GM12878 (cell line): ENCODE data around the gene NT5M. TPM values are rescaled to one million over a fixed set of nuclear protein-coding genes. Genes with fewer than 3 reads are reported as not detected.

Source experiments
- ATAC-seq: fragments of 200-7000 bp; cut with Tn5 transposase; 3 replicates; pipeline ENCODE4 v1.9.1; 2020; ENCODE audit warnings: mild to moderate bottlenecking, moderate library complexity
- BruUV-seq: library from RNA; stranded (reverse); fragments of 400-500 nt; replicated peaks from 2 replicates; lab custom pipeline; 2021; lab: Mats Ljungman, UMichigan
- CTCF ChIA-PET: fragments of 300-600 bp; sonication (Branson Sonifier 250); formaldehyde crosslinking; extraction: SDS; loops from one replicate; lab custom pipeline; 2021; ENCODE audit warnings: inconsistent platforms; lab: Yijun Ruan, JAX
- POLR2A ChIA-PET: fragments of 350-600 bp; formaldehyde crosslinking; extraction: SDS; loops from one replicate; lab custom pipeline; 2021; ENCODE audit warnings: inconsistent platforms; lab: Charles Lee
- RAD21 ChIA-PET: fragments of 300-600 bp; sonication (Branson Sonifier 250); formaldehyde crosslinking; loops from one replicate; lab custom pipeline; 2023; ENCODE audit warnings: antibody characterized with exemption; ENCODE audit not compliant: unreplicated experiment; lab: Charles Lee
- SMC1A ChIA-PET: fragments of 300-600 bp; sonication (Branson Sonifier 250); formaldehyde crosslinking; loops from one replicate; lab custom pipeline; 2023; ENCODE audit not compliant: unreplicated experiment, uncharacterized antibody; lab: Charles Lee
- DNase-seq: peaks from one replicate; pipeline ENCODE4 v3.0.0-alpha.2; 2011; ENCODE audit warnings: low read depth, low spot score
- FAIRE-seq: peaks from 3 replicates; lab custom pipeline; 2011; peaks lifted over from hg19 to GRCh38; lab: Jason Lieb, UNC
- H2AFZ ChIP-seq: 2 replicates; pipeline ENCODE4 v1.6.0; 2011; ENCODE audit warnings: low read depth, low read length, control low read depth; ENCODE audit not compliant: control insufficient read depth
- H3K27ac ChIP-seq: 2 replicates; pipeline ENCODE4 v1.5.1; 2011; ENCODE audit warnings: control low read depth; ENCODE audit not compliant: control insufficient read depth, insufficient read depth
- H3K27me3 ChIP-seq, 2 experiments: replicated peaks in 1 of 2; 2 replicates each; pipeline versions ENCODE4 v1.6.0 to v1.6.1; 2011; ENCODE audit warnings: low read length in 1 of 2; ENCODE audit not compliant: control insufficient read depth in 2 of 2, insufficient read depth in 2 of 2
- H3K36me3 ChIP-seq, 2 experiments: 2 replicates each; pipeline ENCODE4 v1.5.1; 2011; ENCODE audit warnings: low read length in 1 of 2; ENCODE audit not compliant: control insufficient read depth in 2 of 2, insufficient read depth in 2 of 2
- H3K4me1 ChIP-seq: 2 replicates; pipeline ENCODE4 v1.6.1; 2011; ENCODE audit warnings: mild to moderate bottlenecking, low read length, moderate library complexity, mixed read lengths; ENCODE audit not compliant: control insufficient read depth, insufficient read depth
- H3K4me2 ChIP-seq: 2 replicates; pipeline ENCODE4 v1.6.0; 2011; ENCODE audit warnings: control low read depth; ENCODE audit not compliant: control insufficient read depth, insufficient read depth
- H3K4me3 ChIP-seq: fragments of 200-600 bp; sonication (generic); 2 replicates; pipeline ENCODE4 v1.5.1; 2016
- H3K79me2 ChIP-seq: 2 replicates; pipeline ENCODE4 v1.6.0; 2011; ENCODE audit warnings: low read length; ENCODE audit not compliant: control insufficient read depth, insufficient read depth
- H3K9ac ChIP-seq: 2 replicates; pipeline ENCODE4 v1.8.0; 2011; ENCODE audit warnings: low read length, control low read depth, mixed read lengths; ENCODE audit not compliant: control insufficient read depth, insufficient read depth
- H3K9me3 ChIP-seq: replicated peaks from 3 replicates; pipeline ENCODE4 v1.5.1; 2011; ENCODE audit warnings: mild to moderate bottlenecking, low read length; ENCODE audit not compliant: control insufficient read depth, insufficient read depth
- H4K20me1 ChIP-seq: 2 replicates; pipeline ENCODE4 v1.6.0; 2011; ENCODE audit not compliant: control insufficient read depth, insufficient read depth
- CEBPB ChIP-seq, 2 experiments: fragments of 150-350 bp in 1 of 2; IDR thresholded peaks; 2 replicates each; pipeline ENCODE4 v1.6.1; 2012 to 2014; ENCODE audit warnings: low read depth in 2 of 2, low read length in 2 of 2, borderline replicate concordance in 1 of 2, inconsistent platforms in 1 of 2
- KAT2A ChIP-seq: conservative IDR thresholded peaks from 2 replicates; pipeline ENCODE4 v1.6.1; 2011; ENCODE audit warnings: low read depth, low read length; ENCODE audit not compliant: control insufficient read depth
- PAX8 ChIP-seq: fragments of 450-650 bp; IDR thresholded peaks from 2 replicates; pipeline ENCODE4 v1.6.1; 2017; ENCODE audit warnings: mild to moderate bottlenecking, moderate library complexity
- RBBP5 ChIP-seq: fragments of 200-600 bp; sonication (generic); conservative IDR thresholded peaks from 2 replicates; pipeline ENCODE4 v1.6.1; 2016
- WGBS: methylation state at CpG from one replicate; pipeline ENCODE4 v1.1.6; 2016; ENCODE audit warnings: low lambda C conversion rate; ENCODE audit not compliant: insufficient replicate concordance, insufficient coverage; ENCODE audit errors: missing lambda C conversion rate; 5-methylcytosine and 5-hydroxymethylcytosine counted together
- in situ Hi-C: fragments of 300-500 bp; cut with MboI; formaldehyde crosslinking; loops from 9 replicates; pipeline ENCODE4 v1.14.3; 2018; ENCODE audit warnings: mixed read lengths
- intact Hi-C: fragments of 100-400 bp; cut with micrococcal nuclease; formaldehyde crosslinking; loops from one replicate; pipeline ENCODE4 v1.14.2; 2022; ENCODE audit not compliant: unreplicated experiment
- polyA plus RNA-seq, 11 experiments: library from polyadenylated mRNA; depleted of rRNA in 4 of 11; unstranded in 6 of 11; stranded (reverse) in 5 of 11; fragments of >200 nt; fragmentation: Nextera tagmentation in 4 of 11; fragmentation: Illumina TruSeq in 1 of 11; extraction: Ambion mirVana in 4 of 11; extraction: Trizol in 1 of 11; gene quantifications; 1 replicate in 1 of 11; 2 replicates in 10 of 11; pipeline versions ENCODE4 v1.2.1 to v1.2.3, GENCODE V29; 2011 to 2016; ENCODE audit warnings: inconsistent platforms in 2 of 11, missing spikeins in 2 of 11, low read depth in 1 of 11
- total RNA-seq, 4 experiments: library from RNA; depleted of rRNA in 3 of 4; stranded (reverse); fragments of >200 nt in 3 of 4; fragmentation: Illumina TruSeq in 1 of 4; extraction: Trizol in 1 of 4; gene quantifications; 2 replicates each; pipeline versions ENCODE4 v1.2.1 to v1.2.3, GENCODE V29; 2013 to 2021
- TF ChIP-seq, protein P1 (sequence below): fragments of 450-650 bp; formaldehyde crosslinking; IDR thresholded peaks from 2 replicates; pipeline ENCODE4 v1.5.0; 2022; ENCODE audit warnings: mild to moderate bottlenecking, missing genetic modification characterization

NT5M gene
- total and polyA plus RNA-seq, 10 of the 15 experiments (the other 5 are each of a cell fraction or from before 2014, with no cell fraction given) = 0.18 to 14.1 (median 2.9) TPM

- BruUV-seq = no TSS peak
- intact Hi-C loops = no loop called here
- RAD21 ChIA-PET = no interaction called here
- ATAC-seq = no peak
- no peak for FAIRE-seq
- H3K79me2 ChIP-seq = no peaks in the 10 kb centered on the region
- DNase-seq = no peak
- POLR2A ChIA-PET = no interaction called here
- H3K36me3 ChIP-seq = no peaks in the 10 kb centered on the region
- H3K4me1 ChIP-seq = no peaks in the 10 kb centered on the region
- H3K4me2 ChIP-seq = no peak overlapping the region
- no peaks in the 10 kb centered on the region for H4K20me1 ChIP-seq
- in situ Hi-C loops = no loop called here
- 89% methylated on average over 4 of the region's 4 CpGs for WGBS
- no peaks in the 10 kb centered on the region for H3K9me3 ChIP-seq
- SMC1A ChIA-PET = no interaction called here
- TF ChIP-seq PAX8 = no peak
- TF ChIP-seq RBBP5 = no peak
- no peak for TF ChIP-seq CEBPB (IDR thresholded peaks at IDR 0.05; ENCODE audit: borderline replicate concordance in 1 of 2, low read depth in 2 of 2, low read length in 2 of 2)
- no peak overlapping the region for H2AFZ ChIP-seq
- H3K27me3 ChIP-seq = no peaks in the 10 kb centered on the region
- no peak overlapping the region for H3K27ac ChIP-seq
- CTCF ChIA-PET = interaction anchor here (1.1 to 1.4 kb wide), 2 partner anchors 9 to 246 kb away, joined by 3 to 5 read pairs; no protein-coding TSS in a partner anchor
- no peak overlapping the region for H3K4me3 ChIP-seq
- H3K9ac ChIP-seq = no peak overlapping the region
Observed at GRCh38 chr17:17345294-17345597, 42.1 kb downstream of the NT5M start.

DNA sequence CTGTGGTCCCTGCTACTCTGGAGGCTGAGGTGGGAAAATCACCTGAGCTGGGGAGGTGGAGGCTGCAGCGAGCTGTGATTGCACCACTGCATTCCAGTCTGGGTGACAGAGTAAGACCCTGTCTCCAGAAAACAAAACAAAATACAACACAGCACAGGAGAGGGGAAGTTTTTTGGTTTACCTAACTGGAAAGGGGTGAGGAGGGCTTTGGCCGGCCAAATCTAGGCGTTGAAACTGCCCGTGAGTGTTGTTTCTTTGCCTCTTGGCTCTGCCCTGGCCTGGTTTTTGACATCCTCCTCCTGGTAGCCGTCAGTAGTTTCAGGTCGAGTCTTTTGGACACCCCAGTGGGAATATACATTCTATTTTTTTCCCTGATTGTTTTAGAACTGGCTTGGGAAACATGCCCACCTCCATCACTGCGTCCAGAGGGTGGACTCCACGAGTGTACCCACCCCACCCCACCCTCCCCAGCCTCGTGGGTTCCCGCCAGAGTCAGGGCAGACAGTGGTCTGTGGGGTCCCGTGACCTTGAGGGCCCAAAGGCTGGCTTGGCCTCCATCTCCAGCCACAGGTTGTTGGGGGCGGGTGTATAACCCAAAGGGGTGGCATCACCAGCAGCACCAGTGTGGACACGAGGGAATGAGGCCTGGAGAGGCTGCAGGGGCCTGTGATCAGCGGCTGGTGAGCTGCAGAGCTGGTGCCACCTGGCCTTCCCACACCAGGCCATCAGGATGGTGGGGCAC lies 42.7 kb downstream of the NT5M start:
- TF ChIP-seq KAT2A = no peak
- TF ChIP-seq, protein P1, sequence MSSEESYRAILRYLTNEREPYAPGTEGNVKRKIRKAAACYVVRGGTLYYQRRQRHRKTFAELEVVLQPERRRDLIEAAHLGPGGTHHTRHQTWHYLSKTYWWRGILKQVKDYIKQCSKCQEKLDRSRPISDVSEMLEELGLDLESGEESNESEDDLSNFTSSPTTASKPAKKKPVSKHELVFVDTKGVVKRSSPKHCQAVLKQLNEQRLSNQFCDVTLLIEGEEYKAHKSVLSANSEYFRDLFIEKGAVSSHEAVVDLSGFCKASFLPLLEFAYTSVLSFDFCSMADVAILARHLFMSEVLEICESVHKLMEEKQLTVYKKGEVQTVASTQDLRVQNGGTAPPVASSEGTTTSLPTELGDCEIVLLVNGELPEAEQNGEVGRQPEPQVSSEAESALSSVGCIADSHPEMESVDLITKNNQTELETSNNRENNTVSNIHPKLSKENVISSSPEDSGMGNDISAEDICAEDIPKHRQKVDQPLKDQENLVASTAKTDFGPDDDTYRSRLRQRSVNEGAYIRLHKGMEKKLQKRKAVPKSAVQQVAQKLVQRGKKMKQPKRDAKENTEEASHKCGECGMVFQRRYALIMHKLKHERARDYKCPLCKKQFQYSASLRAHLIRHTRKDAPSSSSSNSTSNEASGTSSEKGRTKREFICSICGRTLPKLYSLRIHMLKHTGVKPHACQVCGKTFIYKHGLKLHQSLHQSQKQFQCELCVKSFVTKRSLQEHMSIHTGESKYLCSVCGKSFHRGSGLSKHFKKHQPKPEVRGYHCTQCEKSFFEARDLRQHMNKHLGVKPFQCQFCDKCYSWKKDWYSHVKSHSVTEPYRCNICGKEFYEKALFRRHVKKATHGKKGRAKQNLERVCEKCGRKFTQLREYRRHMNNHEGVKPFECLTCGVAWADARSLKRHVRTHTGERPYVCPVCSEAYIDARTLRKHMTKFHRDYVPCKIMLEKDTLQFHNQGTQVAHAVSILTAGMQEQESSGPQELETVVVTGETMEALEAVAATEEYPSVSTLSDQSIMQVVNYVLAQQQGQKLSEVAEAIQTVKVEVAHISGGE (CRISPR knock-in tag) = no peak
- H3K79me2 ChIP-seq = no peaks in the 10 kb centered on the region

More for the DNA sequence above, 42.7 kb downstream of the NT5M start:
- SMC1A ChIA-PET = no interaction called here
- ATAC-seq (no peak), DNase-seq (no peak), FAIRE-seq (no peak)
- H3K4me1 ChIP-seq = no peaks in the 10 kb centered on the region
- intact Hi-C loops = no loop called here
- RAD21 ChIA-PET = no interaction called here
- WGBS = 51% methylated on average over 14 of the region's 14 CpGs
- no peaks in the 10 kb centered on the region for H3K36me3 ChIP-seq
- POLR2A ChIA-PET = no interaction called here
- no peak overlapping the region for H3K4me3 ChIP-seq
- no peak overlapping the region for H2AFZ ChIP-seq
- H3K9me3 ChIP-seq = no peaks in the 10 kb centered on the region
- in situ Hi-C loops = no loop called here
- H3K27me3 ChIP-seq = no peaks in the 10 kb centered on the region
- CTCF ChIA-PET = interaction anchor here (1.1 to 1.4 kb wide), 2 partner anchors 8 to 247 kb away, joined by 3 to 5 read pairs; no protein-coding TSS in a partner anchor
- H4K20me1 ChIP-seq = no peaks in the 10 kb centered on the region
- H3K27ac ChIP-seq = no peak overlapping the region
- H3K4me2 ChIP-seq = no peak overlapping the region
- no TSS peak for BruUV-seq
- H3K9ac ChIP-seq = no peak overlapping the region
